ENCODE data around the gene GNAI3.

DNA sequence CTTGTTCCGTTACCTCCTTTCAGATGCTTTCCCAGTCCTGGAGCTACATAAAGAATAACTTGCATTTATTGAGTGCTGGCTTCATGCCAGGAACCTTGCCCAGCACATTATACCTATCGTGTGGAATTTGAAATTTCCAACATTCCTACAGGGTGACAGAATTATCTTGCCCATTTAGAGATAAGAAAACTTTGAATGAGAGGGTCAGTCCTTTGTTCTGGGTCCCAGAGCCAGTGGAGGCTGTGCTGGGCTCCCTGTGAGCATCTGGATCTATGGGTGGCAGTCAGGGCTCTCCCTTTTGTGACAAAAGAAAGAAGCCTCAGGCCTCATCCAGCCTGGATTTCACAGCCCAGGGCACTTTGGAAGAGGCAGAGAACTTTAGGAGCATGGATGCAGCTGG, 110.7 kb downstream of the GNAI3 start:
- TF ChIP-seq, protein P1, sequence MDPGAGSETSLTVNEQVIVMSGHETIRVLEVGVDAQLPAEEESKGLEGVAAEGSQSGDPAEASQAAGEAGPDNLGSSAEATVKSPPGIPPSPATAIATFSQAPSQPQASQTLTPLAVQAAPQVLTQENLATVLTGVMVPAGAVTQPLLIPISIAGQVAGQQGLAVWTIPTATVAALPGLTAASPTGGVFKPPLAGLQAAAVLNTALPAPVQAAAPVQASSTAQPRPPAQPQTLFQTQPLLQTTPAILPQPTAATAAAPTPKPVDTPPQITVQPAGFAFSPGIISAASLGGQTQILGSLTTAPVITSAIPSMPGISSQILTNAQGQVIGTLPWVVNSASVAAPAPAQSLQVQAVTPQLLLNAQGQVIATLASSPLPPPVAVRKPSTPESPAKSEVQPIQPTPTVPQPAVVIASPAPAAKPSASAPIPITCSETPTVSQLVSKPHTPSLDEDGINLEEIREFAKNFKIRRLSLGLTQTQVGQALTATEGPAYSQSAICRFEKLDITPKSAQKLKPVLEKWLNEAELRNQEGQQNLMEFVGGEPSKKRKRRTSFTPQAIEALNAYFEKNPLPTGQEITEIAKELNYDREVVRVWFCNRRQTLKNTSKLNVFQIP (CRISPR knock-in tag; IDR thresholded peaks at IDR 0.05; ENCODE audit: borderline replicate concordance, low read depth), result no peak
- no peak for TF ChIP-seq ESRRG (CRISPR knock-in tag; IDR thresholded peaks at IDR 0.05)
